HEK293 (cell line): ENCODE results near the gene RRAGC.
A peak's percentile ranks its signal among the peaks of the same experiment; 100 is the strongest.

Experiments used
- IKZF3 ChIP-seq: fragments of 450-650 bp; IDR thresholded peaks from 2 replicates; pipeline ENCODE4 v1.5.0; 2018; ENCODE audit warnings: missing biosample characterization, mild to moderate bottlenecking, missing genetic modification characterization, moderate library complexity
- KLF9 ChIP-seq: fragments of 450-650 bp; formaldehyde crosslinking; IDR thresholded peaks from 2 replicates; pipeline ENCODE4 v1.5.1; 2016; ENCODE audit warnings: missing biosample characterization, missing genetic modification characterization, low read depth
- PRDM6 ChIP-seq: fragments of 450-650 bp; formaldehyde crosslinking; IDR thresholded peaks from 2 replicates; pipeline ENCODE4 v1.5.1; 2017; ENCODE audit warnings: missing biosample characterization, missing genetic modification characterization
- ZXDB ChIP-seq: fragments of 450-650 bp; formaldehyde crosslinking; IDR thresholded peaks from 2 replicates; pipeline ENCODE4 v1.5.1; 2016; ENCODE audit warnings: missing biosample characterization, missing genetic modification characterization
- TF ChIP-seq, protein P1 (sequence below): fragments of 450-650 bp; formaldehyde crosslinking; IDR thresholded peaks from 2 replicates; pipeline ENCODE4 v1.5.1; 2016; ENCODE audit warnings: missing biosample characterization, missing genetic modification characterization

RRAGC gene

DNA sequence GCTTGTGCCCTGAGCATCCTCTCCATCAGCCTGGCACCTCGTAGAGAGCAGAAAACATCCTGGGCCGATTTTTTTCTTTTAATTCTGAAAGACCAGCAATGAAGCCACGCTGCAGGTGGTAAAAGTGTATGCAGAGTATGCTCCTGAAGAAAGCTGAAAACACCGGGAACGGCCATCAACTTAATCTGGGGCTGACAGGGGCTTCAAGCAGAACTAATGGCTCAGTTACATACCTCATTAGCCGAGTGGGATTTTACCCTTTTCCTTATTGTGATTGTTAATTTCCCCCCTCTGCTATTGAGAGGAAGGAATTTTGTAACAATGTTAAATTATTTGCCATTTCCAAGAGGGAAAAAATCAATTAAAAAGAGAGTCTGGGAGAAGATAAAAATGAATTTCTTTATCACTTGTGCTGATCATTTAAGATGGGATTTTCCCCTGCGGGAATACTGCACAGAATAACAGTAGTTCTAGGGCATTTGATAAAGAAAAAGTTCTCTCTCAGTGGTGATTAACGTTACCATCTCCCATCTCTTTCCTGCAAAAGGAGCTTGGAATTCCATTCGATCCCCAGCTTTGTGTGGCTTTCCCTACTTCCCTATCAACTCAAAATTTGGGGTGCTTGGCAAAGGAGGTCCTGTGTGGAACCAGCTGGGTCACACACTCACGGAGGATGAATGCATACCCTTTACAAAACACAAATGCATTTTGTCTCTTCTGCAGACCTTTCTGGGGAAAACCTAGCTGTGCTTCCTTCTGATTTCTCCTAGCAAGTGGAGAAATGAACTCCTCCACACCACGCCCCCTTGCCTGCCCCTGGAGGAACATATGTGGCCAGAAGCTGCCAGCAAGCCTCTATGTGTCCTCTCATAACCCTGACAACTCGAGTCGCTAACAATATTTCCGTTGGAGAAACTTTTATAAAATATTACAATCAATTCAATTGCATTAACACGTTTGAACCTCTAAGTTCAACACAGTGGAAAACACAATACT, 70.9 kb downstream of the RRAGC start (continued):
- 0 out of 2 replicates have a peak, but pooled peaks have one; percentile 13 for TF ChIP-seq PRDM6 (tag by site-specific recombination)
- TF ChIP-seq, protein P1, sequence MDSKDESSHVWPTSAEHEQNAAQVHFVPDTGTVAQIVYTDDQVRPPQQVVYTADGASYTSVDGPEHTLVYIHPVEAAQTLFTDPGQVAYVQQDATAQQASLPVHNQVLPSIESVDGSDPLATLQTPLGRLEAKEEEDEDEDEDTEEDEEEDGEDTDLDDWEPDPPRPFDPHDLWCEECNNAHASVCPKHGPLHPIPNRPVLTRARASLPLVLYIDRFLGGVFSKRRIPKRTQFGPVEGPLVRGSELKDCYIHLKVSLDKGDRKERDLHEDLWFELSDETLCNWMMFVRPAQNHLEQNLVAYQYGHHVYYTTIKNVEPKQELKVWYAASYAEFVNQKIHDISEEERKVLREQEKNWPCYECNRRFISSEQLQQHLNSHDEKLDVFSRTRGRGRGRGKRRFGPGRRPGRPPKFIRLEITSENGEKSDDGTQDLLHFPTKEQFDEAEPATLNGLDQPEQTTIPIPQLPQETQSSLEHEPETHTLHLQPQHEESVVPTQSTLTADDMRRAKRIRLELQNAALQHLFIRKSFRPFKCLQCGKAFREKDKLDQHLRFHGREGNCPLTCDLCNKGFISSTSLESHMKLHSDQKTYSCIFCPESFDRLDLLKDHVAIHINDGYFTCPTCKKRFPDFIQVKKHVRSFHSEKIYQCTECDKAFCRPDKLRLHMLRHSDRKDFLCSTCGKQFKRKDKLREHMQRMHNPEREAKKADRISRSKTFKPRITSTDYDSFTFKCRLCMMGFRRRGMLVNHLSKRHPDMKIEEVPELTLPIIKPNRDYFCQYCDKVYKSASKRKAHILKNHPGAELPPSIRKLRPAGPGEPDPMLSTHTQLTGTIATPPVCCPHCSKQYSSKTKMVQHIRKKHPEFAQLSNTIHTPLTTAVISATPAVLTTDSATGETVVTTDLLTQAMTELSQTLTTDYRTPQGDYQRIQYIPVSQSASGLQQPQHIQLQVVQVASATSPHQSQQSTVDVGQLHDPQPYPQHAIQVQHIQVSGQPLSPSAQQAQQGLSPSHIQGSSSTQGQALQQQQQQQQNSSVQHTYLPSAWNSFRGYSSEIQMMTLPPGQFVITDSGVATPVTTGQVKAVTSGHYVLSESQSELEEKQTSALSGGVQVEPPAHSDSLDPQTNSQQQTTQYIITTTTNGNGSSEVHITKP (tag by site-specific recombination) = 0 out of 2 replicates have a peak, but pooled peaks have one; percentile 11
- peak; percentile 56; the same call in 1 of the 2 replicates for TF ChIP-seq KLF9 (tag by site-specific recombination)
- 0 out of 2 replicates have a peak, but pooled peaks have one; percentile 29 for TF ChIP-seq IKZF3 (tag by site-specific recombination)
- peak; percentile 35; the same call in 1 of the 2 replicates for TF ChIP-seq ZXDB (tag by site-specific recombination)
